ENCODE data around the gene SYT1.

The SYT1 gene

DNA sequence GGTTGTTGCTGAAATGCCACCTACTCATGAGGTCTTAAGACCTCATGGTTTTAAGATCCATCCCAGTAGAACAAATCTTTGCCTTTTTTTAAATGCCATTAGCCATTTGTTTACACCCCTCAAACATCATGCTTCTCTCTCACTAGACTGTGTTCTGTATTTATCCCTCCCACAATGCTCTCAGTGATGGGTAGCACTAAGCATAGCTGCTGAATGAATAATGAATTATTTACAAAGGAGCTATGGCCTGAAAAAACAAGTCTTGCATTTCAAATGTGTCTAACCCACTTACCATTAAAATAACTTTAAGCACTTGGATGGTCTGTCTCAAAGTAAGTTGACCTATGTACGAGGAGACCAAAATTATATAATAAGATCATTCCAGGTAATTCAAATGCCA lies 491.6 kb downstream of the SYT1 start:
- ATAC-seq, result no peak
- TF ChIP-seq, protein P1, sequence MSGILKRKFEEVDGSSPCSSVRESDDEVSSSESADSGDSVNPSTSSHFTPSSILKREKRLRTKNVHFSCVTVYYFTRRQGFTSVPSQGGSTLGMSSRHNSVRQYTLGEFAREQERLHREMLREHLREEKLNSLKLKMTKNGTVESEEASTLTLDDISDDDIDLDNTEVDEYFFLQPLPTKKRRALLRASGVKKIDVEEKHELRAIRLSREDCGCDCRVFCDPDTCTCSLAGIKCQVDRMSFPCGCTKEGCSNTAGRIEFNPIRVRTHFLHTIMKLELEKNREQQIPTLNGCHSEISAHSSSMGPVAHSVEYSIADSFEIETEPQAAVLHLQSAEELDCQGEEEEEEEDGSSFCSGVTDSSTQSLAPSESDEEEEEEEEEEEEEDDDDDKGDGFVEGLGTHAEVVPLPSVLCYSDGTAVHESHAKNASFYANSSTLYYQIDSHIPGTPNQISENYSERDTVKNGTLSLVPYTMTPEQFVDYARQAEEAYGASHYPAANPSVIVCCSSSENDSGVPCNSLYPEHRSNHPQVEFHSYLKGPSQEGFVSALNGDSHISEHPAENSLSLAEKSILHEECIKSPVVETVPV (CRISPR knock-in tag; IDR thresholded peaks at IDR 0.05), result no peak
- TF ChIP-seq ZNF8 (CRISPR knock-in tag; IDR thresholded peaks at IDR 0.05), result no peak
- TF ChIP-seq, protein P2, sequence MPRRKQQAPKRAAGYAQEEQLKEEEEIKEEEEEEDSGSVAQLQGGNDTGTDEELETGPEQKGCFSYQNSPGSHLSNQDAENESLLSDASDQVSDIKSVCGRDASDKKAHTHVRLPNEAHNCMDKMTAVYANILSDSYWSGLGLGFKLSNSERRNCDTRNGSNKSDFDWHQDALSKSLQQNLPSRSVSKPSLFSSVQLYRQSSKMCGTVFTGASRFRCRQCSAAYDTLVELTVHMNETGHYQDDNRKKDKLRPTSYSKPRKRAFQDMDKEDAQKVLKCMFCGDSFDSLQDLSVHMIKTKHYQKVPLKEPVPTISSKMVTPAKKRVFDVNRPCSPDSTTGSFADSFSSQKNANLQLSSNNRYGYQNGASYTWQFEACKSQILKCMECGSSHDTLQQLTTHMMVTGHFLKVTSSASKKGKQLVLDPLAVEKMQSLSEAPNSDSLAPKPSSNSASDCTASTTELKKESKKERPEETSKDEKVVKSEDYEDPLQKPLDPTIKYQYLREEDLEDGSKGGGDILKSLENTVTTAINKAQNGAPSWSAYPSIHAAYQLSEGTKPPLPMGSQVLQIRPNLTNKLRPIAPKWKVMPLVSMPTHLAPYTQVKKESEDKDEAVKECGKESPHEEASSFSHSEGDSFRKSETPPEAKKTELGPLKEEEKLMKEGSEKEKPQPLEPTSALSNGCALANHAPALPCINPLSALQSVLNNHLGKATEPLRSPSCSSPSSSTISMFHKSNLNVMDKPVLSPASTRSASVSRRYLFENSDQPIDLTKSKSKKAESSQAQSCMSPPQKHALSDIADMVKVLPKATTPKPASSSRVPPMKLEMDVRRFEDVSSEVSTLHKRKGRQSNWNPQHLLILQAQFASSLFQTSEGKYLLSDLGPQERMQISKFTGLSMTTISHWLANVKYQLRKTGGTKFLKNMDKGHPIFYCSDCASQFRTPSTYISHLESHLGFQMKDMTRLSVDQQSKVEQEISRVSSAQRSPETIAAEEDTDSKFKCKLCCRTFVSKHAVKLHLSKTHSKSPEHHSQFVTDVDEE (CRISPR knock-in tag; IDR thresholded peaks at IDR 0.05), result no peak
- TF ChIP-seq TCF4 (CRISPR knock-in tag; IDR thresholded peaks at IDR 0.05; ENCODE audit: borderline replicate concordance), result no peak
- TF ChIP-seq, protein P3, sequence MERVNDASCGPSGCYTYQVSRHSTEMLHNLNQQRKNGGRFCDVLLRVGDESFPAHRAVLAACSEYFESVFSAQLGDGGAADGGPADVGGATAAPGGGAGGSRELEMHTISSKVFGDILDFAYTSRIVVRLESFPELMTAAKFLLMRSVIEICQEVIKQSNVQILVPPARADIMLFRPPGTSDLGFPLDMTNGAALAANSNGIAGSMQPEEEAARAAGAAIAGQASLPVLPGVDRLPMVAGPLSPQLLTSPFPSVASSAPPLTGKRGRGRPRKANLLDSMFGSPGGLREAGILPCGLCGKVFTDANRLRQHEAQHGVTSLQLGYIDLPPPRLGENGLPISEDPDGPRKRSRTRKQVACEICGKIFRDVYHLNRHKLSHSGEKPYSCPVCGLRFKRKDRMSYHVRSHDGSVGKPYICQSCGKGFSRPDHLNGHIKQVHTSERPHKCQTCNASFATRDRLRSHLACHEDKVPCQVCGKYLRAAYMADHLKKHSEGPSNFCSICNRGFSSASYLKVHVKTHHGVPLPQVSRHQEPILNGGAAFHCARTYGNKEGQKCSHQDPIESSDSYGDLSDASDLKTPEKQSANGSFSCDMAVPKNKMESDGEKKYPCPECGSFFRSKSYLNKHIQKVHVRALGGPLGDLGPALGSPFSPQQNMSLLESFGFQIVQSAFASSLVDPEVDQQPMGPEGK (CRISPR knock-in tag; IDR thresholded peaks at IDR 0.05; ENCODE audit: borderline replicate concordance), result no peak
- TF ChIP-seq, protein P4, sequence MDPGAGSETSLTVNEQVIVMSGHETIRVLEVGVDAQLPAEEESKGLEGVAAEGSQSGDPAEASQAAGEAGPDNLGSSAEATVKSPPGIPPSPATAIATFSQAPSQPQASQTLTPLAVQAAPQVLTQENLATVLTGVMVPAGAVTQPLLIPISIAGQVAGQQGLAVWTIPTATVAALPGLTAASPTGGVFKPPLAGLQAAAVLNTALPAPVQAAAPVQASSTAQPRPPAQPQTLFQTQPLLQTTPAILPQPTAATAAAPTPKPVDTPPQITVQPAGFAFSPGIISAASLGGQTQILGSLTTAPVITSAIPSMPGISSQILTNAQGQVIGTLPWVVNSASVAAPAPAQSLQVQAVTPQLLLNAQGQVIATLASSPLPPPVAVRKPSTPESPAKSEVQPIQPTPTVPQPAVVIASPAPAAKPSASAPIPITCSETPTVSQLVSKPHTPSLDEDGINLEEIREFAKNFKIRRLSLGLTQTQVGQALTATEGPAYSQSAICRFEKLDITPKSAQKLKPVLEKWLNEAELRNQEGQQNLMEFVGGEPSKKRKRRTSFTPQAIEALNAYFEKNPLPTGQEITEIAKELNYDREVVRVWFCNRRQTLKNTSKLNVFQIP (CRISPR knock-in tag; IDR thresholded peaks at IDR 0.05; ENCODE audit: borderline replicate concordance, low read depth), result no peak
- no peak for TF ChIP-seq CSDC2 (CRISPR knock-in tag; IDR thresholded peaks at IDR 0.05)
- no peak for TF ChIP-seq ZNF565 (CRISPR knock-in tag; conservative IDR thresholded peaks at IDR 0.05; ENCODE audit: low read depth)
- TF ChIP-seq SNAI2 (CRISPR knock-in tag; IDR thresholded peaks at IDR 0.05), result no peak
- no peak for TF ChIP-seq TOX (CRISPR knock-in tag; IDR thresholded peaks at IDR 0.05; ENCODE audit: borderline replicate concordance)
- TF ChIP-seq ARNTL (CRISPR knock-in tag; IDR thresholded peaks at IDR 0.05; ENCODE audit: borderline replicate concordance, low read depth), result no peak
- no peak for TF ChIP-seq BACH2 (CRISPR knock-in tag; IDR thresholded peaks at IDR 0.05; ENCODE audit: borderline replicate concordance)

DNA sequence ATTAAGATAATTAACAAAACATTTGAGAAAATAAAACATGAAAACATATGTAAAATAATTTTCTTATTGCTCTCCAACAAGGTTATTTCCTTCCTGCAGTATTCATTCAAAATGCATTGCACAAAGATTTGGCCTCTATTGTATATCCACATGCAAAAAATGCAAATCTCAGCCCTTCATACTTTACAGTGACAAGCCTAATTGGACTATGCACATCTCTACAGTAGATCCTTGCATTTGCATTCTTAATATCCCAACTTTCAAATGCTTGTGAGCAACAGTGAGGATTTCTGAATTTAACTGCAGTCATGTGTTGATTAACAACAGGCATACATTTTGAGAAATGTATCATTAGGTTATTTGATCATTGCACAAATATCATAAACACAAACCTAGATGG lies 492.5 kb downstream of the SYT1 start:
- no peak for ATAC-seq
- TF ChIP-seq ZFP3 (CRISPR knock-in tag; IDR thresholded peaks at IDR 0.05) (no peak), OSR1 (CRISPR knock-in tag; IDR thresholded peaks at IDR 0.05) (no peak), GLIS3 (CRISPR knock-in tag; IDR thresholded peaks at IDR 0.05) (no peak), ZNF70 (CRISPR knock-in tag; IDR thresholded peaks at IDR 0.05) (no peak), ESRRG (CRISPR knock-in tag; IDR thresholded peaks at IDR 0.05) (no peak), ZFP30 (CRISPR knock-in tag; IDR thresholded peaks at IDR 0.05) (no peak), ZNF565 (CRISPR knock-in tag; conservative IDR thresholded peaks at IDR 0.05; ENCODE audit: low read depth) (no peak), ZNF8 (CRISPR knock-in tag; IDR thresholded peaks at IDR 0.05) (no peak), BACH2 (CRISPR knock-in tag; IDR thresholded peaks at IDR 0.05; ENCODE audit: borderline replicate concordance) (no peak), ZC3H10 (CRISPR knock-in tag; IDR thresholded peaks at IDR 0.05) (no peak), ISL1 (CRISPR knock-in tag; IDR thresholded peaks at IDR 0.05) (no peak), PPARA (CRISPR knock-in tag; IDR thresholded peaks at IDR 0.05; ENCODE audit: borderline replicate concordance) (no peak), CSDC2 (CRISPR knock-in tag; IDR thresholded peaks at IDR 0.05) (no peak), RARB (CRISPR knock-in tag; IDR thresholded peaks at IDR 0.05) (no peak)
- TF ChIP-seq, protein P4 (CRISPR knock-in tag; IDR thresholded peaks at IDR 0.05; ENCODE audit: borderline replicate concordance, low read depth), result no peak
- TF ChIP-seq, protein P5, sequence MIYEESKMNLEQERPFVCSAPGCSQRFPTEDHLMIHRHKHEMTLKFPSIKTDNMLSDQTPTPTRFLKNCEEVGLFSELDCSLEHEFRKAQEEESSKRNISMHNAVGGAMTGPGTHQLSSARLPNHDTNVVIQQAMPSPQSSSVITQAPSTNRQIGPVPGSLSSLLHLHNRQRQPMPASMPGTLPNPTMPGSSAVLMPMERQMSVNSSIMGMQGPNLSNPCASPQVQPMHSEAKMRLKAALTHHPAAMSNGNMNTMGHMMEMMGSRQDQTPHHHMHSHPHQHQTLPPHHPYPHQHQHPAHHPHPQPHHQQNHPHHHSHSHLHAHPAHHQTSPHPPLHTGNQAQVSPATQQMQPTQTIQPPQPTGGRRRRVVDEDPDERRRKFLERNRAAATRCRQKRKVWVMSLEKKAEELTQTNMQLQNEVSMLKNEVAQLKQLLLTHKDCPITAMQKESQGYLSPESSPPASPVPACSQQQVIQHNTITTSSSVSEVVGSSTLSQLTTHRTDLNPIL (CRISPR knock-in tag; IDR thresholded peaks at IDR 0.05; ENCODE audit: low read depth), result no peak

All from SK-N-SH treated with all-trans-retinoic acid at 6 μM for 48 hours (cell line).